Adipocyte (in vitro differentiated cells): ENCODE data around the gene ZIC4.

Experiments used
- DNase-seq: peaks from one replicate; pipeline ENCODE4 v3.0.0-alpha.2; 2015; ENCODE audit warnings: low read depth
- H3K27me3 ChIP-seq: replicated peaks from 2 replicates; pipeline ENCODE4 v1.7.0; 2013; ENCODE audit warnings: mild to moderate bottlenecking, low read length, moderate library complexity; ENCODE audit not compliant: control insufficient read depth, insufficient read depth
- H3K36me3 ChIP-seq: 2 replicates; pipeline ENCODE4 v1.7.0; 2013; ENCODE audit warnings: low read length, mild to moderate bottlenecking, moderate library complexity; ENCODE audit not compliant: control insufficient read depth, insufficient read depth, severe bottlenecking
- H3K4me1 ChIP-seq: 2 replicates; pipeline ENCODE4 v1.7.0; 2013; ENCODE audit warnings: mild to moderate bottlenecking, low read length, moderate library complexity; ENCODE audit not compliant: control insufficient read depth, insufficient read depth
- H3K4me3 ChIP-seq: 2 replicates; pipeline ENCODE4 v1.7.0; 2013; ENCODE audit warnings: mild to moderate bottlenecking, low read length, moderate library complexity
- H3K9ac ChIP-seq: 2 replicates; pipeline ENCODE4 v1.7.0; 2013; ENCODE audit warnings: mild to moderate bottlenecking, low read length, moderate library complexity
- H3K9me3 ChIP-seq: 2 replicates; pipeline ENCODE4 v1.7.0; 2013; ENCODE audit warnings: mild to moderate bottlenecking, low read length, moderate library complexity; ENCODE audit not compliant: control insufficient read depth

The ZIC4 gene

DNA sequence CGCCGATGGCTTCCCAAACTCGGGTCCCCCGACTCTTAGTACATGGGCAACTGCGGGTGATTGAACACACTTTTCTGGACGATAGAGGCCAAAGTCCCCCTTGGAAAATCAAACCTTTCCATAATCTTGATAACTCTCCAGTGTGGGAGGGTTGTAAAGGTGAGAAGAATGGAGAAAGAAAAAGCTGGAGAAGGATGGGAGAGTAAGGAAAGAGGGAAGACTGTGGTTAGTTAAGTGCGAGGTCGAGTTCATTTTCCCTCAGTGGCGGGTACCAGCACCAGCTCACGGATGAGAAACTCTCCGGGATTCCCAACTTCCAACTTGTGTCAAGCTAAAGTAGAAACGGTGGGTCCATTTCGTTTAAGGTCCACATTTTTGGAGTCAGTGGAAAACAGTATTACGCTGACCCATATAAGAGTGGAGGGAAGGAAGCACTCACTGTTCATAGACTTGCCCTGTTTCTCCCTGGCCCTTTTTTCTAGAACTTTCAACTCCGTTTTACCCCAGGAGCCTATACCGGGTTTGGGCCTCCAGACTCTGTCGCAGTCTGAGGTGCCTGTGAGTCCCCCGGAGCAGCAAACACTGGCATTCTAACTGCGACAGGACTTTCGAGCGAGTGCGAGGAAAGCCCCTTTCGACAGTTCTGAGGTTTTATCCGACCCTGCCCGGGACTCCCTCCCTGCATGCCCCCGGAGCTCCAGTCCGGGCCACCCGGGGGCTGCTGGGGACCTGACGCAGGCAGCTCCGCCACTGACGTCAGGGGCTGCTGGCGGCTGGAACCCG, 17.6 kb upstream of the ZIC4 start:
- H3K4me3 ChIP-seq: no peak overlapping the region
- DNase-seq: no peak

DNA sequence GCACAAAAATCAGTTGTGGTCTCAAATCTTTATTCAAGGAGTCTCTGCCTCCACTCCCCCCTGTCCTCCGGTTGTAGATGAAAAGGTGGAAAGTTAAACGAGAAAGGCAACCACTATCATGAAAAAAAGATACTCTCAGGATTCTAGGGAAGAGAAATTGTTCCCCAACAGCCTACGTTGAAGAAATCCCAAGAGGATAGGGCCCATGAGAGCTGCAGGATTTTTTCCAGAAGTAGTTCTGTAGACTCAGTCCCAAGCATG, 17.1 kb upstream of the ZIC4 start:
- Histone ChIP-seq H3K9ac (no peak overlapping the region), H3K36me3 (no peaks in the 10 kb centered on the region), H3K27me3 (peaks cover 76% of the 10 kb centered on the region), H3K4me3 (no peak overlapping the region), H3K9me3 (peaks cover 31% of the 10 kb centered on the region), H3K4me1 (peaks cover 10% of the 10 kb centered on the region)
- DNase-seq: no peak

More for the DNA sequence above, 17.6 kb upstream of the ZIC4 start:
- H3K9me3 ChIP-seq: peaks cover 31% of the 10 kb centered on the region
- H3K4me1 ChIP-seq: peaks cover 6% of the 10 kb centered on the region
- peaks cover 71% of the 10 kb centered on the region for H3K27me3 ChIP-seq
- H3K36me3 ChIP-seq: no peaks in the 10 kb centered on the region
- H3K9ac ChIP-seq: no peak overlapping the region

DNA sequence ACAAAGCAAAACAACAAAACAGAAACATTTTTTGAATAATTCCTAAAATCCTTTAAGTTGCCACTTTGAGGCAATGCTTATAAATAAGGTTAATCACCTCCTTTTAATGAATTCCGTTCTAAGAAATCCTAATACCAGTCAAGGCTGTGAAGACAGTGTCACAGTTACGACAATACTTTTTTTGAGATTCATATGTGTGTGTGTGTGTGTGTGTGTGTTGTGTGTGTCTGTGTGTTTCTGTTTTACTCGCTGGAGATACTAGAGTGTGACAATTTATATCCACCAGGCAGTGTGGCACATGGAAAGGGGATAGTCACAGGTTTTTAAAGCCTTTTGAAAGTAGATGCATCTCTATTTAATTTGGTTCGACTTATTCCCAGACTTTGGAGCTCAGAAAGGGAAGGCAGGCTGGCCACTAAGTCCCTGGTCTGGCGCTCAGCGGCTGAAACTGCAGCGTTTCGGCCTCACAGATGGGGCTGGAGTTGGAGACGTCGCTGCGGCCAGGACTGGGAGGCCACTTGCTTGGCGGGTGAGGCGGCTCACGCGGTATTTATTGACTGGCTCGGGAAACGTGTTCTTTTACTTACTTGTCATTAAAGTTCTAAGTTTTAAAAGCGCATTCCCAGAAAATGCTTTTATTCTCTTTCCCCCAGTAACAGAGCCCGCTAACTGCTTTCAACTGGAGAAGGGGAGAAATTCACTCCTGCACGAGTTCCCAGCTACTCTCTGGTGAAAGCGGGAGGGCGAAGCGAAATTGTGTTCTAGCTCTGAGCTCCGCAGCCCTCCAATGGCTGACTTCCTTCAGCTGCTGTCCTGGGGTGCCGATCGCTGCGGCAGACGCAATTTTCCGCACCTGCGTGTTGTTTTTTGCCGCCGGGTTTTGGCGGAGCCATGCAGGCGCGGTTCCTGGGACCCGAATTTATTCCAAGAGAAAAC, 16.5 kb upstream of the ZIC4 start:
- Histone ChIP-seq H3K27me3 (peaks cover 82% of the 10 kb centered on the region), H3K36me3 (no peaks in the 10 kb centered on the region), H3K9me3 (peaks cover 31% of the 10 kb centered on the region), H3K4me1 (peaks cover 10% of the 10 kb centered on the region), H3K9ac (no peak overlapping the region), H3K4me3 (no peak overlapping the region)
- DNase-seq: no peak

DNA sequence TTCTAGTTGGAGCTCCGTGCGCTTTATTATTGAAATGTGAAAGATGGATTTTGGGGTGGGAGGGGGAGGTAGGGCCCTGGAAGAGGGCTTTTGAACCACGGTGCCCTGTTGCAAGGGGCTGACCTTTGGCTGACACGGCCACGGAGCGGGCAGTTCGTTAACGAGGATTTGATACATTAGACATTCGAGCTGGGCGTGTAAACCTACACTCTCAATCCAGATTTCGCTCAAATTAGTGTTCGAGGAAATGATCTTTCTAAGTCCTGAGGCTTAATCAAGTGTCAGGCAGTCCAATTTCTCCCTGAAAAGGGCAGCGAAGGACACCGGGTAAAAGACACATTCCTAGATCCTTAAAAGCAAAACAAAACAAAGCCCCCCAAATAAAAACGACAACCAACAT, 15.9 kb upstream of the ZIC4 start:
- DNase-seq: no peak
- no peak overlapping the region for H3K9ac ChIP-seq
- H3K9me3 ChIP-seq: peaks cover 31% of the 10 kb centered on the region
- H3K4me3 ChIP-seq: no peak overlapping the region
- H3K36me3 ChIP-seq: no peaks in the 10 kb centered on the region
- peaks cover 89% of the 10 kb centered on the region for H3K27me3 ChIP-seq
- H3K4me1 ChIP-seq: peaks cover 10% of the 10 kb centered on the region

DNA sequence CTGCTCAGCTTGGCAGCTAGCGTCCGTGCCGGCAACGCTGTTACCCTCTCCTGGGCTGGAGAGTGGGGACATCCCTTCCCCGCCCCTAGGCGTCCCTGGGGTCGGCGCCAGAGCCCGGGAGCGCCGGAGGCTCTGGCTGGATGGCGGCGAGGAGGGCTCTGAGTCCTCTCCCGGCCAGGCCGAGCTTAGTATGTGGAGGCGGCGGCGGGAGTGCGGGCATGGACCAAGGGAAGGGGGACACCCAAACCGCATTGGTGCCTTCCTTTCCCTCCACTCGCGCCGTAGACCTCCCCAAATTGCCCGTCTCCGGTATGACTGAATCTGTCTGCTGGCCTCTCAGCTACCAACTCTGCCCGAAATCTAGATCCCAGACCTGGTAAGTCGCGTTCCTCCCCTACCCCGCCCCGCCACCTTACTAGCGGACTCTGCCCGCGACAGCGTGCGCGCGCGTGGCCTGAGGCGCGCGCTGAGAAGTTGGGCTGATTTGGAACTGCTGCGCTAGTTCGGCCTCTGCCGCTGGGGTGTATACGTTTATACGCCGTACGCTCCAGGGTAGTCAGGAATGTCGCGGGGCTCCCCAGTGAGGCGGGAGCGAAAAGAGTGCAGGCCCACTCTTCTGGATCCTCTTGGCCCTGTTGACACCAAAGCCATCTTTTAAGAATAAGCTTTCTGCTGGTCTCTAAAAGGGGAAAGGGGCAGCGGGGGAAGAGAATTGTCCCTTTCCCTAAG, 15.0 kb upstream of the ZIC4 start:
- peaks cover 10% of the 10 kb centered on the region for H3K4me1 ChIP-seq
- H3K4me3 ChIP-seq: peak overlapping the region; percentile 37
- H3K36me3 ChIP-seq: no peaks in the 10 kb centered on the region
- peaks cover 31% of the 10 kb centered on the region for H3K9me3 ChIP-seq
- H3K27me3 ChIP-seq: peaks cover 91% of the 10 kb centered on the region
- H3K9ac ChIP-seq: no peak overlapping the region
- DNase-seq: no peak

DNA sequence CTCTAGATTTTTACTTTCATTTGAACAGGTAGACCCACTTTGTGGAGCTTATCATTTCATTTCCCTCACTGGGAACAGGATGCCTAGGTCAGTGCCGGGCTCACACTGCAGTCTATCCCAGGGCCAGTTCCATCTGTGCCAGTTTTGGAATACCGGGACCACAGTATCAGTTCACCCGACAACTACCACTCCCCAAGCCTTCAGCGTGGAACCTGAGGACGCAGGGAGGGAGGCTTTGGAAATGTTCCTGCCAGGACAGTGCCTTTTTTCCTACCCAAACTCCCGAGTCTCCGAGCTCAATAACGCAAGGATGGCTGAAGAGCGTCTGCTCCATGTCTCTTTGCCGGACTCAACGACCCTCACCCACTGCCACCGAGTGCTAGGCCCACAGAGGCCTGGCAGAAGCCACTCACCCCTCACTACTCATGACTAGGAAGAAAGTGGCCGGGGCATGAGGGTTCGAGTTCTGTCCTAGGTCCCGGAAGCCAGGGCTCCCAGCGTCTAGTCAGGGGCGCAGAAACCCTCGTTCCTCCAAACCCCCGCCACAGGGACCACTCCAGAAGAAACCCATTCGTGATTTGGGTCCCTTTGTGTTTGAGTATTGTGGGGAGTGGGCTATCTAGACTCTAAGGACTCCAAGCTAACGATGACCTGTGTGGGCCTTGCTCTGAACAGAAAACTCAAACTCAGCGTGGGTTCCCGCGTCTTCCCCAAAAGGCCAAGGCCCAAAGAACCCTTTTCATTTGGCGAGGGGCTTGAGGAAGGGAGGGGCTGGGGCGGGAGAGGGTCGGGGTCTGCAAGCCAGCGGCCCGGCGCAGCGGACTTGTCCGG, 14.2 kb upstream of the ZIC4 start:
- peaks cover 93% of the 10 kb centered on the region for H3K27me3 ChIP-seq
- peaks cover 10% of the 10 kb centered on the region for H3K4me1 ChIP-seq
- no peak overlapping the region for H3K4me3 ChIP-seq
- DNase-seq: no peak
- H3K36me3 ChIP-seq: no peaks in the 10 kb centered on the region
- no peak overlapping the region for H3K9ac ChIP-seq
- peaks cover 37% of the 10 kb centered on the region for H3K9me3 ChIP-seq

DNA sequence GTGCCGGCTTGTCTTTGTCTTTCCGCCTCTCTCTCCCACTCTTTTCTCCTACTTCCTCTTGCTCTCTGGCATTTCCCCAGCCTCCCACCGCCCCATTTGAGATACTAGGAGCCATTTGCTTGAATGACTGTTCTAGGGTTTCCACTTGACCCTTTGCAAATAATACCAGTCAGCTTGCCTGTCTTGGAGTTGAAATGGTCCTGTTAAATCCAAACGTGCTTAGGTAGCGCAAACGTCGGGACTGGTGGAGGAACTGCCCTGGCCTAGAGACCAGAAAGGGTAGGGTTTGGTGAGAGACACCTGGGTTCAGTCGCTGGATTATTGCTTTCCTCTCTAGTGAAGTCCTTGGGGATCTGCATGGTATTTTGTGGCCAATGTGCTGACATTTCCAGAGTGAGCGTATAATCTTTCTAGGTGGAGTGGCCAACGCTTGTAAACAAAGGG, 13.5 kb upstream of the ZIC4 start:
- peaks cover 93% of the 10 kb centered on the region for H3K27me3 ChIP-seq
- H3K4me3 ChIP-seq: no peak overlapping the region

DNA sequence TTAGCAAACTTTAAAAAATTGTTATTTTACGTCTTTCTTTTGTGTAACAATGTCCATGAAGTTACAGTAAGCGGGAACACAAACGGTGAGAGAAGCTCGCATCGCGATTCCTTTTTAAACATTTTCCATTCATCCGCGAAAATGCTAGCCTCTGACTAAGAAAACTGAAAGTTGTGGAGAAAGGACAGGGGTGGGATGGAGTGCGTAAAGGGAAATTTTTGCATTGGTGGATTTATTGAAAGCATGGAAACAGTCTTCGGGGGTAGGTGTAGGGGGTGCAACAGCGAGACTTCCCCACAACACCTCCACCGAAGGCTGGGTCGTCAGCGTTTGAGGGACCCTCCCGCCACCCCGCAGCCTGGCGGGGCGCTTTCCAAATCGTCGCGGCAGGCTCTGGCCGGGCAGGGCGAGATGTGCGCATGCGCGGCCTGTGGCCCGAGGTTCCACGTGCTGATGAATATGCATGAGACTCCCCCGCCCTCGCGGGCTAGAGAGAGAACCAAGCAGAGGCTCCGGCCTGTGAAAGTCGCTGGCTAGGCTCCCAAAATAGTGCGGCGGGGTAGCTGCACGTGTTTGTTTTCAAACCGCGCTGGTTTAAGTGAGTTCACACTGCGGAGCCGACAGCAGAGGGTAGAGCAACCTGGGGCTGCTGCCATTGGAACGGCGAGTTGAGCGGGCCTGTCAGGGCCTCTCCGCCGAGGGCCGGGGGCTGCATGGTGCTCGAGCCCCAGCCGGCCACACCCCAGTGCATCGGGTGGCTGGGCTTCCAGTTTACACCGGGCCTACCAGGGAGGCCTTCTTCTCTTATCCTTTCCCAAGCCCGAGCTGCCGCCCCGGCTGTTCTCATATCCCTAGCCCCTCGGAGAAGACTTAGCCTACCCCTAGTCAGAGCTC, 12.7 kb upstream of the ZIC4 start:
- Histone ChIP-seq H3K27me3 (peaks cover 93% of the 10 kb centered on the region), H3K9ac (no peak overlapping the region), H3K36me3 (no peaks in the 10 kb centered on the region), H3K4me1 (peaks cover 10% of the 10 kb centered on the region), H3K4me3 (peak overlapping the region; percentile 63), H3K9me3 (peaks cover 42% of the 10 kb centered on the region)
- DNase-seq: peak; percentile 52

More for the DNA sequence above, 13.5 kb upstream of the ZIC4 start:
- no peaks in the 10 kb centered on the region for H3K36me3 ChIP-seq
- no peak for DNase-seq
- H3K9me3 ChIP-seq: peaks cover 43% of the 10 kb centered on the region
- H3K4me1 ChIP-seq: peaks cover 10% of the 10 kb centered on the region
- no peak overlapping the region for H3K9ac ChIP-seq

DNA sequence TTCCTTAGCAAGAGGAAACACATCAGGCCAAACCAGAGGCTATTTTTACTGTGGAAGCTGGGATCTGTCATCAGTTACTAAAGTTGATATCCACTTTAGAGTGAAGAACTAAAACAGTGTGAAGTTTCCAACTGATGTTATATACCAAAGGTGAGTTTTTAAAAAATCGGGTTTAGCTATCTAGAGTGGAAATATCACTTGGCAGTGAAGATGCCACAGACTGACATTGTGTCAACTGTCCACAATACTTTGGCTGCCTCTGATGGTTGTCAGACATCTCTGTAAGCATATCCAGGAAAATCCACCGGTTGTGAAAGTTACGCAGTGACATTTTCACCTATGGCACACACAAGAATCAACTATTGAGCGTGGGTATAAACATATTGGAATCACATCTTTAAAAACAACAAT, 12.0 kb upstream of the ZIC4 start:
- H3K9me3 ChIP-seq: peaks cover 36% of the 10 kb centered on the region
- no peak for DNase-seq
- peaks cover 10% of the 10 kb centered on the region for H3K4me1 ChIP-seq
- H3K4me3 ChIP-seq: no peak overlapping the region
- peaks cover 92% of the 10 kb centered on the region for H3K27me3 ChIP-seq
- no peaks in the 10 kb centered on the region for H3K36me3 ChIP-seq
- no peak overlapping the region for H3K9ac ChIP-seq
